Stimulated activated CD8-positive, alpha-beta memory T cell treated with anti-CD3 and anti-CD28 coated beads, Interleukin-7, amount 100 ng/mL, for 1 hour (primary cell): Measurements from ENCODE around the gene LRRC49.

Experiments used
- DNase-seq, 2 donors: peaks; one replicate each; pipeline ENCODE4 v3.0.0-alpha.2; 2020; ENCODE audit warnings: low read depth in 2 of 2

LRRC49 gene

GRCh38 chr15:71051539-71051938, 158.9 kb downstream of the LRRC49 start:
- DNase-seq: no peak

- no peak for DNase-seq
Observed at GRCh38 chr15:71052356-71052755, 159.7 kb downstream of the LRRC49 start.

GRCh38 chr15:71054286-71054952, 161.8 kb downstream of the LRRC49 start:
- DNase-seq: no peak

- DNase-seq: no peak
Observed at GRCh38 chr15:71055461-71055860, 162.8 kb downstream of the LRRC49 start.

- DNase-seq: no peak
Observed at GRCh38 chr15:71056111-71056510, 163.5 kb downstream of the LRRC49 start.

GRCh38 chr15:71057143-71057542, 164.5 kb downstream of the LRRC49 start:
- DNase-seq: no peak

- no peak for DNase-seq
Observed at GRCh38 chr15:71057581-71057980, 165.0 kb downstream of the LRRC49 start.

GRCh38 chr15:71060983-71061382, 168.4 kb downstream of the LRRC49 start:
- DNase-seq: no peak

- DNase-seq: no peak
Observed at GRCh38 chr15:71066983-71067382, 174.4 kb downstream of the LRRC49 start.

- no peak for DNase-seq
Observed at GRCh38 chr15:71069693-71070092, 177.1 kb downstream of the LRRC49 start.

- DNase-seq: no peak
Observed at GRCh38 chr15:71071529-71071928, 178.9 kb downstream of the LRRC49 start.

- DNase-seq: no peak
Observed at GRCh38 chr15:71072423-71072822, 179.8 kb downstream of the LRRC49 start.

GRCh38 chr15:71078506-71079207, 186.0 kb downstream of the LRRC49 start:
- DNase-seq: no peak

- no peak for DNase-seq
Observed at GRCh38 chr15:71079208-71080044, 186.8 kb downstream of the LRRC49 start.

- no peak for DNase-seq
Observed at GRCh38 chr15:71080166-71080565, 187.5 kb downstream of the LRRC49 start.

GRCh38 chr15:71080705-71081104, 188.1 kb downstream of the LRRC49 start:
- no peak for DNase-seq

- DNase-seq: no peak
Observed at GRCh38 chr15:71082803-71083202, 190.2 kb downstream of the LRRC49 start.

- no peak for DNase-seq
Observed at GRCh38 chr15:71083349-71083748, 190.7 kb downstream of the LRRC49 start.

GRCh38 chr15:71084264-71084663, 191.6 kb downstream of the LRRC49 start:
- DNase-seq: no peak

- DNase-seq: no peak
Observed at GRCh38 chr15:71085809-71086208, 193.2 kb downstream of the LRRC49 start.

- no peak for DNase-seq
Observed at GRCh38 chr15:71088155-71088554, 195.5 kb downstream of the LRRC49 start.

GRCh38 chr15:71088683-71089082, 196.1 kb downstream of the LRRC49 start:
- DNase-seq: no peak

GRCh38 chr15:71089801-71090200, 197.2 kb downstream of the LRRC49 start:
- DNase-seq: no peak
